CD8-positive, alpha-beta memory T cell (primary cell): ENCODE data around the gene RAI1. TPM values are rescaled to one million over a fixed set of nuclear protein-coding genes. Genes with fewer than 3 reads are reported as not detected.
A peak's percentile ranks its signal among the peaks of the same experiment; 100 is the strongest.
"Not testable (repeated sequence)": the region's sequence is repeated elsewhere in the genome, so short reads cannot be mapped to it uniquely, and the experiment has no call there.

Source experiments
- CTCF ChIA-PET: fragments of 350-600 bp; sonication (Branson Sonifier 250); formaldehyde crosslinking; loops from one replicate; lab custom pipeline; 2021; ENCODE audit warnings: antibody characterized with exemption; lab: Charles Lee
- POLR2A ChIA-PET: fragments of 350-600 bp; sonication (Branson Sonifier 250); formaldehyde crosslinking; loops from one replicate; lab custom pipeline; 2021; ENCODE audit warnings: antibody characterized with exemption; lab: Charles Lee
- DNase-seq, 5 donors: peaks; one replicate each; pipeline versions ENCODE4 v3.0.0 to v3.0.0-alpha.2; 2020 to 2022; ENCODE audit warnings: mixed read lengths in 1 of 5
- H3K27ac ChIP-seq: one replicate; pipeline ENCODE4 v1.7.0; 2013; ENCODE audit warnings: low read depth, mild to moderate bottlenecking, low read length, moderate library complexity
- H3K27me3 ChIP-seq: 2 replicates; pipeline ENCODE4 v1.7.0; 2013; ENCODE audit warnings: low read length, mild to moderate bottlenecking; ENCODE audit not compliant: insufficient read depth, poor library complexity, severe bottlenecking
- H3K36me3 ChIP-seq: 2 replicates; pipeline ENCODE4 v1.7.0; 2013; ENCODE audit warnings: mild to moderate bottlenecking, low read length, moderate library complexity; ENCODE audit not compliant: insufficient read depth
- H3K4me1 ChIP-seq: 2 replicates; pipeline ENCODE4 v1.7.0; 2013; ENCODE audit warnings: mild to moderate bottlenecking, low read length, moderate library complexity; ENCODE audit not compliant: insufficient read depth
- H3K4me3 ChIP-seq: 2 replicates; pipeline ENCODE4 v1.7.0; 2013; ENCODE audit warnings: mild to moderate bottlenecking, low read length
- H3K9me3 ChIP-seq: 2 replicates; pipeline ENCODE4 v1.7.0; 2013; ENCODE audit warnings: mild to moderate bottlenecking, low read length
- H3K27ac Mint-ChIP-seq, 8 donors: one replicate each; pipeline ENCODE4 v1.8.0; 2020 to 2021; ENCODE audit warnings: mixed read lengths in 8 of 8, mild to moderate bottlenecking in 6 of 8, inconsistent platforms in 3 of 8, moderate library complexity in 3 of 8
- H3K27me3 Mint-ChIP-seq, 2 donors: one replicate each; pipeline ENCODE4 v1.8.0; 2020 to 2021; ENCODE audit warnings: mixed read lengths in 2 of 2, mild to moderate bottlenecking in 1 of 2, moderate library complexity in 1 of 2
- H3K36me3 Mint-ChIP-seq, 3 donors: one replicate each; pipeline ENCODE4 v1.8.0; 2020 to 2021; ENCODE audit warnings: mixed read lengths in 3 of 3, inconsistent platforms in 1 of 3, mild to moderate bottlenecking in 1 of 3
- H3K4me1 Mint-ChIP-seq, 3 donors: one replicate each; pipeline ENCODE4 v1.8.0; 2020 to 2021; ENCODE audit warnings: mixed read lengths in 3 of 3, inconsistent platforms in 1 of 3, mild to moderate bottlenecking in 1 of 3
- H3K4me3 Mint-ChIP-seq, 7 donors: one replicate each; pipeline ENCODE4 v1.8.0; 2020 to 2021; ENCODE audit warnings: mixed read lengths in 7 of 7, mild to moderate bottlenecking in 6 of 7, moderate library complexity in 4 of 7, inconsistent platforms in 2 of 7
- H3K9me3 Mint-ChIP-seq, 5 donors: one replicate each; pipeline ENCODE4 v1.8.0; 2020 to 2022; ENCODE audit warnings: mixed read lengths in 5 of 5, mild to moderate bottlenecking in 3 of 5, moderate library complexity in 2 of 5, inconsistent platforms in 1 of 5
- polyA plus RNA-seq: library from polyadenylated mRNA; unstranded; fragments of 300-500 nt; fragmentation: Illumina TruSeq; gene quantifications from one replicate; pipeline ENCODE4 v1.2.3, GENCODE V29; 2021
- total RNA-seq, 2 experiments: library from RNA; stranded (reverse); gene quantifications; one replicate each; pipeline ENCODE4 v1.2.3, GENCODE V29; 2021

RAI1 gene
- total and polyA plus RNA-seq, 3 experiments from 2014 or later = 5.6 to 20.2 (median 19.7) TPM

GRCh38 chr17:17639661-17640270 lies 41.5 kb upstream of the RAI1 start:
- H3K27me3 Mint-ChIP-seq, H3K27me3 ChIP-seq, H3K27ac ChIP-seq, H3K4me1 Mint-ChIP-seq, H3K36me3 ChIP-seq, H3K4me3 ChIP-seq, H3K4me3 Mint-ChIP-seq, H3K36me3 Mint-ChIP-seq, POLR2A ChIA-PET, H3K9me3 ChIP-seq, H3K9me3 Mint-ChIP-seq, H3K4me1 ChIP-seq: not testable (repeated sequence)
- CTCF ChIA-PET = interaction anchor here (0.6 to 5.9 kb wide), 4 partner anchors 61 to 284 kb away, joined by 3 to 71 read pairs (median 12); partner anchors contain the start of gene RASD1
- peak overlapping the region in 1 of 8 donors; percentile 50 for H3K27ac Mint-ChIP-seq
- peak in 1 of 5 donors; percentile 22 for DNase-seq

DNA sequence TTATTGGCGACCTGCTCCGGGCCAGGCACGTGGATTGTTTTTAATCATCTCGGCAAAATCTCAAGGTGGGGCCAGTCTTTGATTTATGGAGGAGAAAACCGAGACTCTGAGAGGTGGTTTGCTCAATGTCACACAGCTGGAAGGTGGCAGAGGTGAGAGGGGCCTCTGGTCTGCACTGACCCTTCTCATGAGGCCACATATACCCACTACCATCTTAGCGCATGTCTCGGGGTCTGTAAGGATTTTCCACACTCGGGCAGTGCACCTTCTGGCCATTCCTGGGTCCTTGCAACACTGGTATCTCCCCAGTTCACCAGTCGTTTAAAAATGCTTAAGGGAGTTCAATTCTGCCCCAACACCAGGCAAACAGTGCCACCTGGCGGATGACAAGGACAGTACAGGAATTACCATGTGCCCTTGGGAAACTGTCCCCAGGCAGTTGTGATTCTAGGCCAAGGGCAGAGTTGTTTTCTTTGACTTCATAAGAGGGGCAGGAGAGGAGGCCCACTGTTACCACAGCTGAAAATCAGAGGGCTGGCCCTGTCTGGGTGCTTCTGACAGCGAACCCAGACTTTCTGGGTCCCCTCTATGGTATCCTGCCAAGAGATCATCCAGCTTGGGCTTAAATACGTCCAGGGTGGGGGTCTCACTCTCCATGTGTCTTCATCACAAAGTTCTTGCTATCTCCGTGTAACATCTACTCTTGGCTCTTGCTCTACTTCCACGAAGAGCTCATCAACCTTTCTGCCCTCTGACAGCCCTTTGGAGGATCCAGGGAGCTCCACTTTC lies 39.4 kb upstream of the RAI1 start:
- Histone ChIP-seq H3K36me3 (no peaks in the 10 kb centered on the region), H3K9me3 (no peaks in the 10 kb centered on the region), H3K4me3 (no peak overlapping the region), H3K27me3 (no peaks in the 10 kb centered on the region), H3K27ac (no peak overlapping the region), H3K4me1 (no peaks in the 10 kb centered on the region)
- Mint-ChIP-seq H3K9me3 (no peaks in the 10 kb centered on the region), H3K4me3 (no peak overlapping the region), H3K4me1 (peaks cover 0 to 3% (median 2%) of the 10 kb centered on the region in 3 donors), H3K27ac (peak overlapping the region in 1 of 8 donors; percentile 5), H3K36me3 (no peaks in the 10 kb centered on the region), H3K27me3 (peaks cover 5 to 14% of the 10 kb centered on the region in 2 donors)
- CTCF ChIA-PET = interaction anchor here (0.8 to 5.9 kb wide), 19 partner anchors 9 to 292 kb away, joined by 3 to 71 read pairs (median 4); partner anchors contain the start of gene RASD1
- DNase-seq = peak; percentile 61 to 82 (median 71)
- POLR2A ChIA-PET = interaction anchor here (1.5 kb wide), 1 partner anchor 145 kb away, joined by 5 read pairs; no protein-coding TSS in a partner anchor

DNA sequence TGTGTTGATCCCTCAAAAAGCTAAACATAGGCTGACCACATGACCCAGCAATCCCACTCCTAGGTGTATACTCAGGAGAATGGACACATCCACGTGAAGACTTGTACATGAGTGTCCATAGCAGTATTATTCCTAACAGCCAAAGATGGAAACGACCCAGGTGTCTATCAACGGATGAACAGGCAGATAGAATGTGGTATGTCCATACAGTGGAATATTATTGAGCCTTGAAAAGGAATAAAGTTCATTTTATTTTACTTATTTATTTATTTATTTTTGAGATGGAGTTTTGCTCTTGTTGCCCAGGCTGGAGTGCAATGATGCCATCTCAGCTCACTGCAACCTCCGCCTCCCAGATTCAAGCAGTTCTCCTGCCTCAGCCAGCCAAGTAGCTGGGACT lies 36.1 kb upstream of the RAI1 start:
- POLR2A ChIA-PET, H3K27ac Mint-ChIP-seq, DNase-seq, H3K9me3 ChIP-seq, H3K36me3 ChIP-seq, H3K4me3 ChIP-seq, H3K9me3 Mint-ChIP-seq, H3K27ac ChIP-seq, H3K4me3 Mint-ChIP-seq, H3K27me3 ChIP-seq, H3K36me3 Mint-ChIP-seq, H3K4me1 ChIP-seq, H3K4me1 Mint-ChIP-seq: not testable (repeated sequence)
- H3K27me3 Mint-ChIP-seq = peaks cover 9 to 14% of the 10 kb centered on the region in 2 donors
- CTCF ChIA-PET = interaction anchor here (1.0 to 1.8 kb wide), 2 partner anchors 32 to 149 kb away, joined by 4 to 5 read pairs; partner anchors contain the start of gene RASD1

GRCh38 chr17:17645961-17646360 lies 35.3 kb upstream of the RAI1 start:
- peaks cover 9 to 14% of the 10 kb centered on the region in 2 donors for H3K27me3 Mint-ChIP-seq
- ChIA-PET POLR2A (no interaction called here), CTCF (interaction anchor here (1.8 kb wide), 1 partner anchor 149 kb away, joined by 5 read pairs; the partner anchor contains the start of gene RASD1)
- H3K36me3 Mint-ChIP-seq = no peaks in the 10 kb centered on the region
- H3K4me1 Mint-ChIP-seq = peaks cover 0 to 3% (median 2%) of the 10 kb centered on the region in 3 donors
- Histone ChIP-seq H3K27me3 (no peaks in the 10 kb centered on the region), H3K36me3 (no peaks in the 10 kb centered on the region), H3K4me3 (no peak overlapping the region), H3K4me1 (no peaks in the 10 kb centered on the region), H3K27ac (no peak overlapping the region), H3K9me3 (no peaks in the 10 kb centered on the region)
- no peak overlapping the region for H3K4me3 Mint-ChIP-seq
- peaks cover 0 to 7% (median 4%) of the 10 kb centered on the region in 5 donors for H3K9me3 Mint-ChIP-seq
- no peak for DNase-seq
- H3K27ac Mint-ChIP-seq = peak overlapping the region in 1 of 8 donors; percentile 43

DNA sequence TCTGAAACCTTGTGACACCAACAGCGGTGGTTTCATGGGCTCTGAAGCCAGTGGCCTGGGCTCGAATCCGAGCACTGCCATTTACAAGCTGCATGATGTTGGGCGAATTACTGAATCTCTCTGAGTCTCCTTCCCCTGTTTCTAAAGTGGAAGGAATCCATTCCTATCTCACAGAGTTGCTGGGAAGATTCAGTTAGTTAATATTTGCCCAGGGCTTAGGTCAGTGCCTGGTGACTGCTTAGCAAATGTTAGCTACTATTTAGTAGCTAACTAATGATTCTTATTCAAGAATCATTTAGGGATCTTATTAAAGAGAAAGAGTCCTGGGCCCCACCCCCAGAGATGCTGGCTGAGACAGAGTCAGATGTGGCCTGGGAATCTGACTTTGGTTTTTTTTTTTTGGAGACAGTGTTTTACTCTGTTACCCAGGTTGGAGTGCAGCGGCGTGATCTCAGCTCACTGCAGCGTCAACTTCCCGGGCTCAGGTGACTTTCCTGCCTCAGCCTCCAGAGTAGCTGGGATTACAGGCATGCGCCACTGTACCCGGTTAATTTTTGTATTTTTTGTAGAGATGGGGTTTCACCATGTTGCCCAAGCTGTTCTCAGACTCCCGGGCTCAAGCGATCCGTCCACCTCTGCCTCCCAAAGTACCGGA lies 33.6 kb upstream of the RAI1 start:
- no peak for DNase-seq
- H3K27me3 Mint-ChIP-seq = peaks cover 9 to 11% of the 10 kb centered on the region in 2 donors
- no peak overlapping the region for H3K27ac ChIP-seq
- H3K4me3 Mint-ChIP-seq = no peak overlapping the region
- H3K9me3 ChIP-seq = no peaks in the 10 kb centered on the region
- no peaks in the 10 kb centered on the region for H3K27me3 ChIP-seq
- H3K9me3 Mint-ChIP-seq = peaks cover 0 to 7% (median 4%) of the 10 kb centered on the region in 5 donors
- H3K4me1 Mint-ChIP-seq = no peaks in the 10 kb centered on the region
- no peak overlapping the region for H3K27ac Mint-ChIP-seq
- H3K36me3 ChIP-seq = no peaks in the 10 kb centered on the region
- POLR2A ChIA-PET = no interaction called here
- no peaks in the 10 kb centered on the region for H3K36me3 Mint-ChIP-seq
- H3K4me3 ChIP-seq = no peak overlapping the region
- no peaks in the 10 kb centered on the region for H3K4me1 ChIP-seq
- CTCF ChIA-PET = interaction anchor here (1.4 kb wide), 1 partner anchor 292 kb away, joined by 4 read pairs; no protein-coding TSS in a partner anchor

- no peak for DNase-seq
- no peak overlapping the region for H3K4me3 ChIP-seq
- Mint-ChIP-seq H3K4me3 (no peak overlapping the region), H3K9me3 (peaks cover 0 to 7% (median 4%) of the 10 kb centered on the region in 5 donors), H3K27ac (no peak overlapping the region), H3K4me1 (no peaks in the 10 kb centered on the region), H3K36me3 (no peaks in the 10 kb centered on the region), H3K27me3 (peaks cover 11% of the 10 kb centered on the region in 2 donors)
- ChIA-PET POLR2A (no interaction called here), CTCF (no interaction called here)
- no peaks in the 10 kb centered on the region for H3K27me3 ChIP-seq
- H3K36me3 ChIP-seq = no peaks in the 10 kb centered on the region
- no peaks in the 10 kb centered on the region for H3K9me3 ChIP-seq
- no peaks in the 10 kb centered on the region for H3K4me1 ChIP-seq
- H3K27ac ChIP-seq = no peak overlapping the region
Observed at GRCh38 chr17:17648762-17649161, 32.5 kb upstream of the RAI1 start.

- H3K4me3 Mint-ChIP-seq = no peak overlapping the region
- H3K27me3 Mint-ChIP-seq = peaks cover 1 to 12% of the 10 kb centered on the region in 2 donors
- CTCF ChIA-PET = interaction anchor here (1.1 kb wide), 1 partner anchor 296 kb away, joined by 3 read pairs; no protein-coding TSS in a partner anchor
- Histone ChIP-seq H3K36me3 (no peaks in the 10 kb centered on the region), H3K27me3 (no peaks in the 10 kb centered on the region), H3K4me3 (no peak overlapping the region), H3K9me3 (no peaks in the 10 kb centered on the region), H3K4me1 (no peaks in the 10 kb centered on the region), H3K27ac (no peak overlapping the region)
- POLR2A ChIA-PET = no interaction called here
- H3K36me3 Mint-ChIP-seq = peaks cover 0 to 8% (median 0%) of the 10 kb centered on the region in 3 donors
- H3K27ac Mint-ChIP-seq = no peak overlapping the region
- no peak for DNase-seq
- no peaks in the 10 kb centered on the region for H3K4me1 Mint-ChIP-seq
- H3K9me3 Mint-ChIP-seq = peaks cover 3 to 7% (median 4%) of the 10 kb centered on the region in 5 donors
Observed at GRCh38 chr17:17650959-17651358, 30.3 kb upstream of the RAI1 start.
